Measurements from ENCODE around the gene COL27A1.

DNA sequence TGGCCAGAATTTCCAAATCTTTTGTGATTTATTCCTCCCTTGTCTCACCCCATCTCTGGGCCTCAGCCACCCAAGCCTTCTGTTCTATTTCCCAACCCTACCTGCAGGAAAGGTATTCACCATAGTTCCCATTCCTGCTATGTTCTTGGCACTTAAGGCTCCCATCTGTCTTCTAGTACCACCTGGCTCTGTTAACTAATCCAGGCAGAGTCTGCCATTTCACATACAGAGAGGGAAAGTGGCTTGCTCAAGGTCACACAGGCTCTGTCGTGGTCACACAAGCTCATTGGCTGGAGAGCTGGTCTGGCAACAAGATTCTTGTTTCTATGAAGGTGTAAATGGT, 35.2 kb downstream of the COL27A1 start:
- TF ChIP-seq, protein P1, sequence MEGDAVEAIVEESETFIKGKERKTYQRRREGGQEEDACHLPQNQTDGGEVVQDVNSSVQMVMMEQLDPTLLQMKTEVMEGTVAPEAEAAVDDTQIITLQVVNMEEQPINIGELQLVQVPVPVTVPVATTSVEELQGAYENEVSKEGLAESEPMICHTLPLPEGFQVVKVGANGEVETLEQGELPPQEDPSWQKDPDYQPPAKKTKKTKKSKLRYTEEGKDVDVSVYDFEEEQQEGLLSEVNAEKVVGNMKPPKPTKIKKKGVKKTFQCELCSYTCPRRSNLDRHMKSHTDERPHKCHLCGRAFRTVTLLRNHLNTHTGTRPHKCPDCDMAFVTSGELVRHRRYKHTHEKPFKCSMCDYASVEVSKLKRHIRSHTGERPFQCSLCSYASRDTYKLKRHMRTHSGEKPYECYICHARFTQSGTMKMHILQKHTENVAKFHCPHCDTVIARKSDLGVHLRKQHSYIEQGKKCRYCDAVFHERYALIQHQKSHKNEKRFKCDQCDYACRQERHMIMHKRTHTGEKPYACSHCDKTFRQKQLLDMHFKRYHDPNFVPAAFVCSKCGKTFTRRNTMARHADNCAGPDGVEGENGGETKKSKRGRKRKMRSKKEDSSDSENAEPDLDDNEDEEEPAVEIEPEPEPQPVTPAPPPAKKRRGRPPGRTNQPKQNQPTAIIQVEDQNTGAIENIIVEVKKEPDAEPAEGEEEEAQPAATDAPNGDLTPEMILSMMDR (IDR thresholded peaks at IDR 0.05; ENCODE audit: borderline replicate concordance, extremely low read depth, low read length, poor library complexity, severe bottlenecking), result no peak
- TF ChIP-seq EZH2 (IDR thresholded peaks at IDR 0.05; ENCODE audit: borderline replicate concordance, low read depth, low read length, severe bottlenecking), result no peak
